Parathyroid adenoma (tissue), 2 donors: ENCODE measurements around the gene WDSUB1.
A peak's percentile ranks its signal among the peaks of the same experiment; 100 is the strongest.

Experiments used
- H2AFZ ChIP-seq: fragments of 300-600 bp; sonication (generic); one replicate; pipeline ENCODE4 v1.7.0; 2017; ENCODE audit warnings: antibody characterized with exemption, mild to moderate bottlenecking
- H3K27ac ChIP-seq: fragments of 300-600 bp; sonication (generic); one replicate; pipeline ENCODE4 v1.7.0; 2017
- H3K27me3 ChIP-seq: fragments of 300-600 bp; sonication (generic); one replicate; pipeline ENCODE4 v1.7.0; 2017; ENCODE audit warnings: low read length; ENCODE audit not compliant: control insufficient read depth, insufficient read depth
- H3K36me3 ChIP-seq: fragments of 300-600 bp; sonication (generic); one replicate; pipeline ENCODE4 v1.7.0; 2017; ENCODE audit warnings: low read length; ENCODE audit not compliant: control insufficient read depth, insufficient read depth
- H3K4me1 ChIP-seq: fragments of 300-600 bp; sonication (generic); one replicate; pipeline ENCODE4 v1.7.0; 2017; ENCODE audit warnings: control low read depth
- H3K4me2 ChIP-seq: fragments of 300-600 bp; sonication (generic); one replicate; pipeline ENCODE4 v1.7.0; 2017; ENCODE audit warnings: low read length
- H3K4me3 ChIP-seq: fragments of 300-600 bp; sonication (generic); one replicate; pipeline ENCODE4 v1.7.0; 2017; ENCODE audit warnings: low read depth, low read length
- H3K79me2 ChIP-seq: fragments of 300-600 bp; sonication (generic); one replicate; pipeline ENCODE4 v1.7.0; 2017; ENCODE audit warnings: control low read depth
- H3K9ac ChIP-seq: fragments of 300-600 bp; sonication (generic); one replicate; pipeline ENCODE4 v1.7.0; 2017; ENCODE audit warnings: mild to moderate bottlenecking
- H3K9me3 ChIP-seq: fragments of 300-600 bp; sonication (generic); one replicate; pipeline ENCODE4 v1.7.0; 2017; ENCODE audit warnings: low read length; ENCODE audit not compliant: control insufficient read depth
- CTCF ChIP-seq: fragments of 300-600 bp; sonication (generic); IDR thresholded peaks from one replicate; pipeline ENCODE4 v1.7.0; 2017; ENCODE audit warnings: antibody characterized with exemption, mild to moderate bottlenecking
- donor health status: primary hyperparathyroidism.

Gene WDSUB1

GRCh38 chr2:159285929-159286708 is at the start of gene WDSUB1:
Gene WDSUB1, minus strand, starts transcription at chr2:159286703. Its CDS starts 3,634 bp downstream, at chr2:159283069.
- Histone ChIP-seq H3K9me3 (no peaks in the 10 kb centered on the region), H3K27me3 (no peaks in the 10 kb centered on the region), H2AFZ (peak within 1 kb of the TSS; percentile 96), H3K4me1 (no peaks in the 10 kb centered on the region), H3K36me3 (no peaks in the 10 kb centered on the region), H3K9ac (peak within 1 kb of the TSS; percentile 63), H3K4me3 (peak within 1 kb of the TSS; percentile 75), H3K4me2 (peak within 1 kb of the TSS; percentile 90), H3K79me2 (no peaks in the 10 kb centered on the region), H3K27ac (peak within 1 kb of the TSS; percentile 87)
- no peak for TF ChIP-seq CTCF

GRCh38 chr2:159326569-159327255 is 40.2 kb upstream of the WDSUB1 start:
- no peak overlapping the region for H3K27ac ChIP-seq
- H3K79me2 ChIP-seq = no peaks in the 10 kb centered on the region
- no peaks in the 10 kb centered on the region for H3K4me1 ChIP-seq
- TF ChIP-seq CTCF = no peak
- no peak overlapping the region for H3K4me3 ChIP-seq
- no peak overlapping the region for H3K9ac ChIP-seq
- no peaks in the 10 kb centered on the region for H3K36me3 ChIP-seq
- no peaks in the 10 kb centered on the region for H3K27me3 ChIP-seq
- no peak overlapping the region for H3K4me2 ChIP-seq
- no peaks in the 10 kb centered on the region for H3K9me3 ChIP-seq
- no peak overlapping the region for H2AFZ ChIP-seq

GRCh38 chr2:159322419-159322818 is 35.9 kb upstream of the WDSUB1 start:
- Histone ChIP-seq H3K27me3 (no peaks in the 10 kb centered on the region), H2AFZ (no peak overlapping the region), H3K36me3 (no peaks in the 10 kb centered on the region), H3K9ac (no peak overlapping the region), H3K27ac (no peak overlapping the region), H3K79me2 (no peaks in the 10 kb centered on the region), H3K4me3 (no peak overlapping the region), H3K9me3 (no peaks in the 10 kb centered on the region), H3K4me2 (no peak overlapping the region), H3K4me1 (no peaks in the 10 kb centered on the region)
- no peak for TF ChIP-seq CTCF

- no peaks in the 10 kb centered on the region for H3K36me3 ChIP-seq
- no peak for TF ChIP-seq CTCF
- H3K9ac ChIP-seq = no peak overlapping the region
- no peaks in the 10 kb centered on the region for H3K4me1 ChIP-seq
- H3K4me2 ChIP-seq = no peak overlapping the region
- no peak overlapping the region for H3K27ac ChIP-seq
- H3K27me3 ChIP-seq = no peaks in the 10 kb centered on the region
- no peaks in the 10 kb centered on the region for H3K9me3 ChIP-seq
- no peaks in the 10 kb centered on the region for H3K79me2 ChIP-seq
- no peak overlapping the region for H3K4me3 ChIP-seq
- H2AFZ ChIP-seq = no peak overlapping the region
Measured at GRCh38 chr2:159317392-159318088, 31.0 kb upstream of the WDSUB1 start.
